ENCODE results near the gene RYK.
"Not testable (repeated sequence)": the region's sequence is repeated elsewhere in the genome, so short reads cannot be mapped to it uniquely, and the experiment has no call there.

The RYK gene

DNA sequence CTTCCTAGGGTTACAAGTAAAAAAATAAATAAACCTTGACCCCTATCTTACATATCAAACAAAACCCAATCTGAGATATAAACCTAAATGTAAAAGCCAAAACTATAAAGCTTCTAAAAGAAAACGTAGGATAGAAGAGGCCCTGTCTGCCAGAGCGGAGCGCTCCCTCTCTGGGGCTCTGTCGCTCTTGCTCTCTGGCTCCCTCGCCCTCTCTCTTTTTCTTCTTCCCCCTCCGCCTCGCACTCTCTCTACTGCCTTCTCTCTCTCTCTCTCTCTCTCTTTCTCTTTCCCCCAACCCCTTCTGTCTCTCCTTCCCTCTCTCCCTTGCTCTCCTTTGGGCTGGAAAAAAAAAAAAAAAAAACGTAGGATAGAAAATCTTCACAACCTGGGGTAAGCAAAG is 21.6 kb downstream of the RYK start:
- no peaks in the 10 kb centered on the region for H3K9me3 ChIP-seq (ENCODE audit: control insufficient read depth, insufficient read depth, low read depth, low read length)
- no peaks in the 10 kb centered on the region for H3K36me3 ChIP-seq (ENCODE audit: control insufficient read depth in 2 of 2, insufficient read depth in 1 of 2, low read length in 2 of 2)
- H3K4me1 ChIP-seq (ENCODE audit: control insufficient read depth, insufficient read depth, low read length), result no peaks in the 10 kb centered on the region; the same call in 1 of the 2 replicates
- H3K27ac ChIP-seq (ENCODE audit: extremely low read depth, low read depth, low read length), result no peak overlapping the region
- TF ChIP-seq ZNF404 (tag by site-specific recombination; IDR thresholded peaks at IDR 0.05), result no peak
- peak; percentile 78 for TF ChIP-seq ZNF596 (tag by site-specific recombination; IDR thresholded peaks at IDR 0.05)
- TF ChIP-seq ZNF658 (tag by site-specific recombination; IDR thresholded peaks at IDR 0.05), result no peak
- ChIA-PET POLR2A (no interaction called here), CTCF (interaction anchor here (1.0 kb wide), 1 partner anchor 15 kb away, joined by 4 read pairs; no protein-coding TSS in a partner anchor)
- H3K4me3 ChIP-seq (ENCODE audit: low read depth, low read length), result no peak overlapping the region

DNA sequence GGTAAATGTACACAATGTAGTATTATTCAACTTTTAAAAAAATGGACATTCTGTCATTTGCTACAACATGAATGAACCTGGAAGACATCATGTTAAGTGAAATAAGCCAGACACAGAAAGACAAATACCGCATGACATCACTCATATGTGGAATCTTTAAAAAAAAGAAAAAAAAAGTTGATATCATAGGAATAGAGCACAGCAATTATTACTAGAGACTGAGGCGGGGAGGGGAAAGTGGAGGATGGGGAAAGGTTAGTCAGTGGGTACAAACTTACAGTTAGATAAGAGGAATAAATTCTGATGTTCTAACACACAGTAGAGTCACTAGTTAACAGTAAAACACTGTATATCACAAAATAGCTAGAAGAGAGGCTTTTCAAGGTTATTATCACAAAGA is 22.2 kb downstream of the RYK start:
- ChIA-PET CTCF (interaction anchor here (1.0 kb wide), 1 partner anchor 14 kb away, joined by 4 read pairs; no protein-coding TSS in a partner anchor), POLR2A (no interaction called here)
- Histone ChIP-seq H3K9me3 (ENCODE audit: control insufficient read depth, insufficient read depth, low read depth, low read length) (no peaks in the 10 kb centered on the region), H3K27ac (ENCODE audit: extremely low read depth, low read depth, low read length) (no peak overlapping the region), H3K4me3 (ENCODE audit: low read depth, low read length) (no peak overlapping the region), H3K36me3 (ENCODE audit: control insufficient read depth in 2 of 2, insufficient read depth in 1 of 2, low read length in 2 of 2) (no peaks in the 10 kb centered on the region), H3K4me1 (ENCODE audit: control insufficient read depth, insufficient read depth, low read length) (peaks cover 4% of the 10 kb centered on the region; the same call in 1 of the 2 replicates)
- TF ChIP-seq ZNF624 (tag by site-specific recombination; IDR thresholded peaks at IDR 0.05) (no peak), ZNF10 (tag by site-specific recombination; IDR thresholded peaks at IDR 0.05) (no peak), ZNF664 (tag by site-specific recombination; IDR thresholded peaks at IDR 0.05) (no peak), PBX3 (CRISPR knock-in tag; IDR thresholded peaks at IDR 0.05) (no peak)
- TF ChIP-seq, protein P1, sequence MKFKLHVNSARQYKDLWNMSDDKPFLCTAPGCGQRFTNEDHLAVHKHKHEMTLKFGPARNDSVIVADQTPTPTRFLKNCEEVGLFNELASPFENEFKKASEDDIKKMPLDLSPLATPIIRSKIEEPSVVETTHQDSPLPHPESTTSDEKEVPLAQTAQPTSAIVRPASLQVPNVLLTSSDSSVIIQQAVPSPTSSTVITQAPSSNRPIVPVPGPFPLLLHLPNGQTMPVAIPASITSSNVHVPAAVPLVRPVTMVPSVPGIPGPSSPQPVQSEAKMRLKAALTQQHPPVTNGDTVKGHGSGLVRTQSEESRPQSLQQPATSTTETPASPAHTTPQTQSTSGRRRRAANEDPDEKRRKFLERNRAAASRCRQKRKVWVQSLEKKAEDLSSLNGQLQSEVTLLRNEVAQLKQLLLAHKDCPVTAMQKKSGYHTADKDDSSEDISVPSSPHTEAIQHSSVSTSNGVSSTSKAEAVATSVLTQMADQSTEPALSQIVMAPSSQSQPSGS (tag by site-specific recombination; IDR thresholded peaks at IDR 0.05; ENCODE audit: low read depth), result peak; percentile 44; the same call in 1 of the 2 replicates

DNA sequence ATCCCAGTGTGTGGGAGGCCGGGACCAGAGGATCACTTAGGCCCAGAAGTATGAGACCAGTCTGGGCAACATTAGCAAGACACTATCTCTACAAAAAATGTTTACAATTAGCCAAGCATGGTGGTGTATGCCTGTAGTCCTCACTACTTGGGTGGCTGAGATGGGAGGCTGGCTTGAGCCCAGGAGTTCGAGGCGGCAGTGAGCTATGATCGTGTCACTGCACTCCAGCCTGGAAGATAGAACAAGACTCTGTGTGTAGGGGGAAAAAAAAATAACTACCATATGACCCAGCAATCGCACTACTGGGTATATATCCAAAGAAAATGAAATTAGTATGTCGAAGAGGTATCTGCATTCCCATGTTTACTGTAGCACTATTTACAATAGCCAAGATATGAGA is 22.6 kb downstream of the RYK start:
- peaks cover 6% of the 10 kb centered on the region; the same call in 1 of the 2 replicates for H3K4me1 ChIP-seq (ENCODE audit: control insufficient read depth, insufficient read depth, low read length)
- no peak overlapping the region for H3K4me3 ChIP-seq (ENCODE audit: low read depth, low read length)
- ChIA-PET POLR2A (no interaction called here), CTCF (no interaction called here)
- TF ChIP-seq, protein P2, sequence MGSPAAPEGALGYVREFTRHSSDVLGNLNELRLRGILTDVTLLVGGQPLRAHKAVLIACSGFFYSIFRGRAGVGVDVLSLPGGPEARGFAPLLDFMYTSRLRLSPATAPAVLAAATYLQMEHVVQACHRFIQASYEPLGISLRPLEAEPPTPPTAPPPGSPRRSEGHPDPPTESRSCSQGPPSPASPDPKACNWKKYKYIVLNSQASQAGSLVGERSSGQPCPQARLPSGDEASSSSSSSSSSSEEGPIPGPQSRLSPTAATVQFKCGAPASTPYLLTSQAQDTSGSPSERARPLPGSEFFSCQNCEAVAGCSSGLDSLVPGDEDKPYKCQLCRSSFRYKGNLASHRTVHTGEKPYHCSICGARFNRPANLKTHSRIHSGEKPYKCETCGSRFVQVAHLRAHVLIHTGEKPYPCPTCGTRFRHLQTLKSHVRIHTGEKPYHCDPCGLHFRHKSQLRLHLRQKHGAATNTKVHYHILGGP (tag by site-specific recombination; IDR thresholded peaks at IDR 0.05), result no peak
- no peak for TF ChIP-seq WT1 (tag by site-specific recombination; IDR thresholded peaks at IDR 0.05)
- no peak for TF ChIP-seq ZNF521 (tag by site-specific recombination; IDR thresholded peaks at IDR 0.05)
- no peak for TF ChIP-seq ZNF16 (tag by site-specific recombination; IDR thresholded peaks at IDR 0.05; ENCODE audit: low read depth)
- no peak for TF ChIP-seq ZNF843 (tag by site-specific recombination; IDR thresholded peaks at IDR 0.05)
- TF ChIP-seq ZNF174 (tag by site-specific recombination; IDR thresholded peaks at IDR 0.05), result no peak
- no peak overlapping the region for H3K27ac ChIP-seq (ENCODE audit: extremely low read depth, low read depth, low read length)
- H3K36me3 ChIP-seq (ENCODE audit: control insufficient read depth in 2 of 2, insufficient read depth in 1 of 2, low read length in 2 of 2), result no peaks in the 10 kb centered on the region
- H3K9me3 ChIP-seq (ENCODE audit: control insufficient read depth, insufficient read depth, low read depth, low read length), result no peaks in the 10 kb centered on the region

DNA sequence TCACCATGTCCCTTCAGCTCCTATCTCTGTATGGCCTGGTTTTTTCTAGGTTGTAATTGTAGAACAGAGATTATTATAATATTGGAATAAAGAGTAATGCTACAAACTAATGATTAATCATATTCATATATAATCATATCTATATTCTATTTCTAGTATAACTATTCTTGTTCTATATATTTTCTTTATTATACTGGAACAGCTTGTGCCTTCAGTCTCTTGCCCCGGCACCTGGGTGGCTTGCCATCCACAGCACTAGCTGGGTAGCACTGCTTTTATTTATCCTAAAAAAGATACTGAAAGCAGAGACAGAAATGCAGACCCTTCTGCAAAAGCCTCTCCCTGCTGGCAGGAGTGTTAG is 25.9 kb downstream of the RYK start:
- H3K27ac ChIP-seq (ENCODE audit: extremely low read depth, low read depth, low read length); H3K4me3 ChIP-seq (ENCODE audit: low read depth, low read length); POLR2A ChIA-PET; H3K9me3 ChIP-seq (ENCODE audit: control insufficient read depth, insufficient read depth, low read depth, low read length); H3K4me1 ChIP-seq (ENCODE audit: control insufficient read depth, insufficient read depth, low read length); H3K36me3 ChIP-seq (ENCODE audit: control insufficient read depth in 2 of 2, insufficient read depth in 1 of 2, low read length in 2 of 2): not testable (repeated sequence)
- CTCF ChIA-PET, result interaction anchor here (0.6 to 3.3 kb wide), 11 partner anchors 8 to 1875 kb away, joined by 3 to 26 read pairs (median 3); no protein-coding TSS in a partner anchor

Measured in HEK293 (cell line).